ENCODE data around the gene APOA1.

- no peak for TF ChIP-seq MXI1 (IDR thresholded peaks at IDR 0.05; ENCODE audit: borderline replicate concordance, low read depth, low read length)
- TF ChIP-seq POLR2A (IDR thresholded peaks at IDR 0.05; ENCODE audit: low read depth, low read length): no peak
- no peak for TF ChIP-seq CTCF (conservative IDR thresholded peaks at IDR 0.05; ENCODE audit: low read depth, low read length)
- TF ChIP-seq USF2 (IDR thresholded peaks at IDR 0.05; ENCODE audit: low read depth, low read length): no peak
- TF ChIP-seq RFX5 (IDR thresholded peaks at IDR 0.05; ENCODE audit: low read depth, low read length): no peak
- TF ChIP-seq FOS (IDR thresholded peaks at IDR 0.05; ENCODE audit: low read depth, low read length): no peak
- TF ChIP-seq RAD21 (IDR thresholded peaks at IDR 0.05; ENCODE audit: low read length): no peak
- TF ChIP-seq CEBPB (IDR thresholded peaks at IDR 0.05; ENCODE audit: low read depth, low read length): no peak
- TF ChIP-seq MAFK (IDR thresholded peaks at IDR 0.05; ENCODE audit: low read depth, low read length): no peak
- TF ChIP-seq BHLHE40 (IDR thresholded peaks at IDR 0.05; ENCODE audit: low read depth, low read length): no peak
Measured at GRCh38 chr11:116840746-116841296, 3.4 kb upstream of the APOA1 start.

Measured in IMR-90 (cell line).